Measurements from ENCODE around the gene GOSR2. TPM values are rescaled to one million over a fixed set of nuclear protein-coding genes. Genes with fewer than 3 reads are reported as not detected.
A peak's percentile ranks its signal among the peaks of the same experiment; 100 is the strongest.
"Not testable (repeated sequence)": the region's sequence is repeated elsewhere in the genome, so short reads cannot be mapped to it uniquely, and the experiment has no call there.

The GOSR2 gene
- polyA plus RNA-seq, 3 donors, result 53.1 to 61.2 (median 55.3) TPM

- no peak for DNase-seq (ENCODE audit: low read depth in 3 of 3, low spot score in 2 of 3)
Observed at GRCh38 chr17:46928467-46929261, 5.7 kb downstream of the GOSR2 start.

DNA sequence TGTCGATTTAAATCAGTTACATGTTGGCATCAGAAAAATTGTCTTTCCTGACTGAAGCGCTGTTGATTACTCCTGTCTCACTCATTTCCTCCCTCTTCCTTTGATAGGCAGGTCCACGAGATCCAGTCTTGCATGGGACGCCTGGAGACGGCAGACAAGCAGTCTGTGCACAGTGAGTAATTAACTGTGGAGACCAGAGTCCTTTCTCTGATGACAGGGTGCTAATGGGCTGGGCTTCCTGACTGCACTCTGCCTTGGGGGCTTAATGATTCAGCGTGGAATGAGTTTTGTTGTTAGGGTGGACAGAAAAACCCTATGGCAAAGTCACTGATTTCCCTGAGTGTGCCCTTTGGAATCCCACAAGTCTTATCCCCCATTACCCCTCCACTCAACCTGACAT, 6.5 kb downstream of the GOSR2 start:
- DNase-seq (ENCODE audit: low read depth in 3 of 3, low spot score in 2 of 3), result no peak

DNA sequence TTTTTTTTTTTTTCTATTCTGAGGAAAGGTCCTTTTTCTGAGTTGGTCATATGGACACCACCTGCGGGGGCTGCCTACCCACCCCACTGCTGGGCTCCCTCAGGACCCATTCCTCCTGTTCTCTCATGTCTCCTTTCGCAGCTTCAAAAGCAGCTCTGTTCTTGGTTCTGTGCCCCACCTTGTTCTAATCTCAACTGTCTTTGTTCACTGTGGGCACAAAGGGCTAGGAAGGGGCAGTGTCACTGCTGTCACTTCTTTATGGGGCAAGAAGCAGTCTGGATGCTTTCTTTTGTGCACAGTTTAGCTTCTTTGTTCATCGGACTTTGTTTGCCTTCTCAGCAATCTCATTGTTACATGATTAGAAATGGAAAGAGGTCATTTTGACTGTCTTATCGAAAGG, 7.1 kb downstream of the GOSR2 start:
- DNase-seq (ENCODE audit: low read depth in 3 of 3, low spot score in 2 of 3), result no peak

- DNase-seq (ENCODE audit: low read depth in 3 of 3, low spot score in 2 of 3), result no peak
Observed at GRCh38 chr17:46931596-46931995, 8.6 kb downstream of the GOSR2 start.

- DNase-seq (ENCODE audit: low read depth in 3 of 3, low spot score in 2 of 3), result no peak
Observed at GRCh38 chr17:46935658-46936266, 12.8 kb downstream of the GOSR2 start.

- DNase-seq (ENCODE audit: low read depth in 3 of 3, low spot score in 2 of 3), result peak in 2 of 3 donors; percentile 42 to 68
Observed at GRCh38 chr17:46940692-46941404, 17.9 kb downstream of the GOSR2 start.

- DNase-seq (ENCODE audit: low read depth in 3 of 3, low spot score in 2 of 3), result peak in 1 of 3 donors; percentile 52
Observed at GRCh38 chr17:46942441-46943217, 19.7 kb downstream of the GOSR2 start.

- no peak for DNase-seq (ENCODE audit: low read depth in 3 of 3, low spot score in 2 of 3)
Observed at GRCh38 chr17:46943218-46943500, 20.2 kb downstream of the GOSR2 start.

GRCh38 chr17:46943501-46944393, 20.8 kb downstream of the GOSR2 start:
- DNase-seq (ENCODE audit: low read depth in 3 of 3, low spot score in 2 of 3), result no peak

DNA sequence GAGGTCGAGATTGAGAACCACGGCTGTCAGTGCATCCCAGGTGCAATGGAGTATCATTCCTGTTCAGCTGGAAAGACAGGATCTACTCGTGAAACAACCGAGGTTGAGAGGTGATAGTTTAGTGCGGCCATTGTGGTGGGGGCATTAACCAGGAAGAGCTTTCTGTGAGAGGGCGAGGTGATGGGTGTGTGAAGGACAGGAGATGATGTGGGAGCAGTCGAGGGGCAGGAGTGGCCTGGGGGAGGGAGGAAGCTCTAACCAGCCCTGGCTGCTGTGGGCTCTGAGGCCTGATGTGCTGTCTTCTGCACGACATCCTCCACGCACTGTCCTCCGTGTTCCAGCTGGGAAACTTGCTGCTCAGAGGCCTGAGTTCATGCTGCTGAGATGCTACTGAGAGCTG, 22.0 kb downstream of the GOSR2 start:
- DNase-seq (ENCODE audit: low read depth in 3 of 3, low spot score in 2 of 3), result no peak

- no peak for DNase-seq (ENCODE audit: low read depth in 3 of 3, low spot score in 2 of 3)
Observed at GRCh38 chr17:46947216-46947615, 24.3 kb downstream of the GOSR2 start.

DNA sequence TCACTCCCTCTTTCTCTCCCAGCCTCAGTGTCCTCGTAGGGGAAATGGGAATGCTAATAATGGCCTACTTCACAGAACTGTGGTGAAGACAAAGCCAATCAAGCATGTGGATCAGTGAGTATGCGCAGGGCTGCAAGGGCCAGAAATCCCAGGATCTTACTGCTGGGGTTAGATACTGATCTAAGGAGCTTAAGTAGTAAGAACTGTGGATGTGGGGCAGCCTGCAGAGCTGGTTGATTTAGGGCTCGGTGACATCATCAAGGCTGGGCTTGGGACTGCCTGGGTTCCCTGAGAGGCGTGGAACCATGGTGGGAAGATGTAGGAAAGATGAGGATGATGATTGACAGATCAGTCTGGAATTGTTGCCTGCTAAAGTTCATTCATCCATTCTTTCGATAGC, 25.6 kb downstream of the GOSR2 start:
- DNase-seq (ENCODE audit: low read depth in 3 of 3, low spot score in 2 of 3), result no peak

DNA sequence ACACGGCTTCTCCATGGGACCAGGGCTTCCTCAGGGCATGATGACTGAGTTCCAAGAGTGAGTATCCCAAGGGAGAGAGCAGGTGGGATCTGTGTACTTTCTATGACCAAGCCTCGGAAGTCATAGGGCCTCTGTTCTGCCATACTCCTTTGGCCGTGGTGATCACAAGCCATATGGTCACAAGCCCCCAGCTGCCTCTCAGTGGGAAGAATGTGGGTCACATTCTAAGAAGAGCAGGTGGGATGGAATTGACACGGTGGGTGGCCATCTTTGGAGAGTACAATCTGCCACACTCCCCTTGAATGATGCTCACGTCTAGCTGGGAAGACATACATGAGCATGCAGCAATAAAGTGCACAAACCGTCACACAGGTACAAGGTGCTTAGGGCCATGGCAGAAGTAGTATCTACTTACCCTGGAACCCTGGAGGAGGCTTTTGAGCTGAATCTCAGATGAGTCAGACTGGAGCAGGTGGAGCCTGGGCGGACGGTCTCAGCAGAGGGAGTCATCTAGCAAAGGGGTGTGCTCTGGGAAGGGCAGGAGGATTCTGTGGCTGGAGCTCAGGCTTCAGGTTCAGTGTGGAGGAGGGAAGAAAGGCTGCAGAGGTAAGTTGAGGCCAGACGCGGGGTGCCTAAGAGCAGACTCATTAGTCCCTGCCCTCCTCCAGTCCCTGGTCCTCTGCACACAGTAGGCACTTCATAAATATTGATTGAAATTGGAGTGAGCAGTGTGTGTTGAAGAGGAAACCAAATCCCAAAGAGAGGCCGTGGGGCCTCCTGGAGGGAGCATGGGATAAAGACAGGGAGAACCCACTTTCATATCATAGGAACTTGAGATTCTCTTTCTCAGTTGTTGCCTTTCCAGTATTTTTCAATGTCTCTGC, 26.6 kb downstream of the GOSR2 start:
- no peak for DNase-seq (ENCODE audit: low read depth in 3 of 3, low spot score in 2 of 3)

- DNase-seq (ENCODE audit: low read depth in 3 of 3, low spot score in 2 of 3), result no peak
Observed at GRCh38 chr17:46950342-46950996, 27.5 kb downstream of the GOSR2 start.

- no peak for DNase-seq (ENCODE audit: low read depth in 3 of 3, low spot score in 2 of 3)
Observed at GRCh38 chr17:46950997-46951621, 28.1 kb downstream of the GOSR2 start.

DNA sequence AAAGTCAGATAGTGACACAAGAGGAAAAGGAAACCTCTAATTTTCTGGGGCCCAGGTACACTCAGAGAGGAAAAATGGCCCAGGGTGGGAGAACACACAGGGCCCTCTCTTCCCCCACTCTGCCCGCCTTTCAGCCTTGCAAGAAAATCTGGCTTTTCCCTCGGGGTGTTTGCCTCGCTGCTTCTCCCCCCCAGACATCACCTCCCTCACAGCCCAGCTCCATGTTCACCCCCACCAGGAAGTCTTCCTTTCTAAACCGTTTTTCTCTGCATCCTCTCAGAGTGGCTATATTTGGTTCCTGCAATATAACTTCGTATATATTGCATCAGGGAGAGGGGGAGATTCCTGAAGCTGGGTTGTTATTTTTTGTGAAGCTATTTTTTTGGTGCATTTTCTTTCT, 28.7 kb downstream of the GOSR2 start:
- no peak for DNase-seq (ENCODE audit: low read depth in 3 of 3, low spot score in 2 of 3)

DNA sequence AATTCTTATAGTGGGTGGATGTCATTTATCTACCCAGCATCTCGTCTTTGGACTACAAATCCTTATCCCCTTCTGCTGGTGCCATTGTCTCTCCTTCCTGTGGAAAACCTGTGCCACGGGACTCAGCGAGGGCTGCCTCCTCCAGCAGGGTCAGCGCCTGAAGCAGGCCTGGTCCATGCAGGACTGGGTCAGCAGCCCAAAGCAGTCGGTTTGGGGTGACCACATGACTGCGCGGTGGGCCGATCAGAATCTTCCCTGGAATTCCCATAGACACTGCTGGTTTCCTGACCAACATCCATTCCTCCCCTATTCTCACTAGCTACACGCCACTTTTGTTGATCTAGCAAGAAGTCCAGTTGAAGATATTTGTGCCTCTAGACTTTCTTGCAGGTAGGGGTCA, 29.2 kb downstream of the GOSR2 start:
- DNase-seq (ENCODE audit: low read depth in 3 of 3, low spot score in 2 of 3), result no peak

DNA sequence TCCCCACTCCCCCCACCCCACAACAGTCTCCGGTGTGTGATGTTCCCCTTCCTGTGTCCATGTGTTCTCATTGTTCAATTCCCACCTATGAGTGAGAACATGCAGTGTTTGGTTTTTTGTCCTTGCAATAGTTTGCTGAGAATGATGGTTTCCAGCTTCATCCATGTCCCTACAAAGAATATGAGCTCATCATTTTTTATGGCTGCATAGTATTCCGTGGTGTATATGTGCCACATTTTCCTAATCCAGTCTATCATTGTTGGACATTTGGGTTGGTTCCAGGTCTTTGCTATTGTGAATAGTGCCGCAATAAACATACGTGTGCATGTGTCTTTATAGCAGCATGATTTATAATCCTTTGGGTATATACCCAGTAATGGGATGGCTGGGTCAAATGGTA, 30.2 kb downstream of the GOSR2 start:
- not testable (repeated sequence) for DNase-seq (ENCODE audit: low read depth in 3 of 3, low spot score in 2 of 3)
